ENCODE measurements around the gene METTL16.
"Not testable (repeated sequence)": the region's sequence is repeated elsewhere in the genome, so short reads cannot be mapped to it uniquely, and the experiment has no call there.

Gene METTL16, protein sequence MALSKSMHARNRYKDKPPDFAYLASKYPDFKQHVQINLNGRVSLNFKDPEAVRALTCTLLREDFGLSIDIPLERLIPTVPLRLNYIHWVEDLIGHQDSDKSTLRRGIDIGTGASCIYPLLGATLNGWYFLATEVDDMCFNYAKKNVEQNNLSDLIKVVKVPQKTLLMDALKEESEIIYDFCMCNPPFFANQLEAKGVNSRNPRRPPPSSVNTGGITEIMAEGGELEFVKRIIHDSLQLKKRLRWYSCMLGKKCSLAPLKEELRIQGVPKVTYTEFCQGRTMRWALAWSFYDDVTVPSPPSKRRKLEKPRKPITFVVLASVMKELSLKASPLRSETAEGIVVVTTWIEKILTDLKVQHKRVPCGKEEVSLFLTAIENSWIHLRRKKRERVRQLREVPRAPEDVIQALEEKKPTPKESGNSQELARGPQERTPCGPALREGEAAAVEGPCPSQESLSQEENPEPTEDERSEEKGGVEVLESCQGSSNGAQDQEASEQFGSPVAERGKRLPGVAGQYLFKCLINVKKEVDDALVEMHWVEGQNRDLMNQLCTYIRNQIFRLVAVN

DNA sequence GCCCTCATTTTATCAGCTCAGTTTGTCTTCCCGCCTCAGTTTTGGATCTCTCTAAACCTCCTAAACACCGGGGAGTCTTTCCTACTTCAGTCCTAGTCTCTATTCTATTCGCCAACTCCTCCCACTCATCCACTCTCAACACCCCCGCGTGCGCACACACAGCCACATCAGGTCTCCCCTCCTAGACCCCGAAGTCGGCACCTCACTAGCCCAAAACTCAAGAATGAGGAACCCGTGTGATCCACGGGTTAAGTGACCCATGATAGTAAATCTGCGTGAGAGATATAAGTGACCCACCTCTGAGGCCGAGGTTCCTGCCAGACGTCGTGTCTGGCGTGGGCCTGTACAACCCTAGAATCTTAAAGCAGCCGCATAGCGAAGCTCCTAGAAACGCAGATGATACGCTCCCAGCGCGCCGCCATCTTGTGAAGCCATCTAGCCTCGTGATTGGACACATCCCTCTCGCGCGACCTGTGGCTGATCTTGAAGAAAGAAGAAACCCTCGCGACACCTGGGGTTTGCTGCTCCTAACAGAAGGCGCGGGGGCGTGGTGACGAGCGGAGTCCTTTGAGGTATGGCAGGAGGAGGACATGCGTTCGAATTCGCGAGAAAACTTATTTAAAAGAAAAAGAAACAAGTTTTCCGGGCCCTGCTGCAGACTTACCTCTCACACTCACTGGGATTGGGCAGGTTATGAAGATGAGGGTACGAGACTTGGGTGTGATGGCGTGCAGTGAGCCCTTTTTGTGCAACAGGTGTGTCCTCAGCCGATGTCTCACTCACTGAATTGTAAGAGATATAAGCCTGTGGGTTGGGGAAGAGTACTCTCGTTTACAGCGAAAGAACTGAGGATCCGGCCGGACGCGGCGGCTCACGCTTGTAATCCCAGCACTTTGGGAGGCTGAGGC is at the start of gene METTL16:
Gene METTL16 (minus strand): TSS at position 427 of the 908 bp plus-strand sequence. CDS start 9,557 bp downstream, outside the sequence.
- intact Hi-C loops (cut with DNase I): loop anchor here (10.0 kb wide), 1 partner anchor 83 kb away; the partner anchor contains the start of gene PAFAH1B1
- peak; percentile 90 to 100 (median 96) for DNase-seq

DNA sequence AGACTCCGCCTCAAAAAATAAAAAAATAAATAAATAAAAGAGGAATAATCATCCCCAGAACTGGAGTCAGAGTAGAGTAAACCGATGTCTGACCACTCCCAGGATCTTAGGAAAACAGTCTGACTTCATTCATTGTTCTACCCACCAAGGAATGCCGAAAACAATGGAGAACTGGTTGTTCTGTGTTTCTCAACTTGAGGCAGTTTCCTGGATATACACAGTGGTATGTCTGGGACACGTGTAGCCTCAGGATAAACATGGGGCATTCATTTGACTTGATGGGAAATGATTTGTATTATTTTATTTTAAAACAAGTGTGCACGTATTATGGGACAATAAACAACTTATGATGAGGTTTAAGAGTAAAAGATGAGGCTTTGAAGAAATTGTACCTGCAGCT is 49.0 kb upstream of the METTL16 start:
- intact Hi-C loops (cut with DNase I): no loop called here
- DNase-seq: no peak

DNA sequence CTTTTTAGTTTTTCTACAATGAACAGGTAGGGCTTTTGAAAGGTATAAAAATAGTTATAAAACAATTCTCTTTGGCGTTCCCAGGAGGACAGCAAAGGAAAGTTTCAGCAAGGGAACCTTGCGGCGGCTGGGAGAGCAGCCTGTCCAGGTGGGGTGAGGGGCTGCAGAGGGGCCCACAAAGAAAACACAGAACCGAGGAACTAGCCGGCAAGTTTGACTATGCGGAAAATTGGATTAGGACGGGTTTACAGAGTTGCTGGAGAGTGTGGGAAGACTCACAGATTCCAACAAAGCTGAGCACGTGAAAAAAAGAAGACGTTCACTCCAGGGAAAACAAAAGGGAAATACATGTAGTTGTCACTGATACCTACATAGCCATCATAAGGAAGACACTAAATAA is 40.2 kb upstream of the METTL16 start:
- intact Hi-C loops (cut with DNase I): no loop called here
- no peak for DNase-seq

DNA sequence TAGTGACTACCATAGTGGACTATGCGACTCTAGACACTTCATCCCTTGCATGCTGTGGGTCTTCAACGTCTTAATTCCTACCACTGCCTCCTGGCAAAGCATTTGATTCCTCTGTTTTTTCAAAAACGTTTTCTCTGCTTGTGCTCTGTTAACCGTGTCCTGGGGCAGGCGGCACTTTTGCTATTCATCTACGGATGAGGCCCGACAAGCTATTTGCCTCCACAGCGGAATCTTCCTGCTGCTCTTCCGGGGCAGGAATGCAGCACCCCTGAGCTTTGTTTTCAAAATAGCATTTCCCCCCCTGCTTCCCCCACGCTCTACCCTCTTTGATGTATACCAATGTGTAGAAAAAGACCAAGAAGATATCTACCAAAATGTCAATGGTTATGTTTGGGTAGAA is 39.8 kb upstream of the METTL16 start:
- DNase-seq: no peak

DNA sequence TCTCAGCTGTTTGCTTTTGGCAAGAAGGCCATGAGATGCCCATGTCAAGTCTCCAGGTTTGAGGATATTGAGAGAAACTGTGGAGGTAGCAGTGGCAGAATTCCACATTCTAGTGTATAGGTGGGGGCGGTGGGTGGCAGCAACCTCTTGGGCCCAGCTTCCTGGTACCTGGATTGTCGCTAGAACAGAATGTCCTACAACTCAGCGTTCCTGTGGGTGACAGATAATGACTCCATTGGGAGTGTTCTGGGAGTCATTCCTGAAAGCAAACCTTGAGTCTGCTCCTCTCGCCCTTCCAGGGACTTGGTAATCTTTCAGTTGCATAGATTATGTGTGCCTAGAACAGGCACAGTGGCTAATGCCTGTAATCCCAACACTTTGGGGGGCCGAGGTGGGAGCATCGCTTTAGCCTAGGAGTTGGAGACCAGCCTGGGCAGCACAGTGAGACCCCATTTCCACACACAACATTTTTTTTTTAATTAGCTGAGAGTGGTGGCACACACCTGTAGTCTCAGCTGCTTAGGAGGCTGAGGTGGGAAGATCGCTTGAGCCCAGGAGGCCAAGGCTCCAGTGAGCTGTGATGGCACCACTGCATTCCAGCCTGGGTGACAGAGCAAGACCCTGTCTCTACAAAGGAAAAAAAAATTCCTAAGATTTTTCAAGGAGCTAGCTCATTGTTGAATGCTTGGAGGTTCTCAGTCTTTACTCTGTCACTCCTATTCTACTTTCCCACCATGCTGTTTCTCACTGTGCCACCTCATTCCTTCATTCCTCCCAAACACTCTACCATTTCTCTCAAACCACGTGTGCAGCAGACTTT is 37.9 kb upstream of the METTL16 start:
- intact Hi-C loops (cut with DNase I): no loop called here
- DNase-seq: no peak

More for the DNA sequence above, 39.8 kb upstream of the METTL16 start:
- intact Hi-C loops (cut with DNase I): no loop called here

DNA sequence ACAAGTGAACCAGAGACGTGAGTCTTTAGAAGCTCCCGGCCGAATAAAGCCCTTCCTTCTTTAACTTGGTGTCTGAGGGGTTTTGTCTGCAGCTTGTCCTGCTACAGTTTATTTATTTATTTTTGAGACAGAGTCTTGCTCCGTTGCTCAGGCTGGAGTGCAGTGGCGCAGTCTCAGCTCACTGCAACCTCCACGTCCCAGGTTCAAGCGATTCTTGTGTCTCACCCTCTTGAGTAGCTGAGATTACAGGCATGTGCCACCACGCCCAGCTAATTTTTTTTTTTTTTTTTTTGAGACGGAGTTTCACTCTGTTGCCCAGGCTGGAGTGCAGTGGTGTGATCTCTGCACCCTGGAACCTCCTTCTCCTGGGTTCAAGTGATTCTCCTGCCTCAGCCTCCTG is 36.3 kb upstream of the METTL16 start:
- intact Hi-C loops (cut with DNase I): not testable (repeated sequence)

DNA sequence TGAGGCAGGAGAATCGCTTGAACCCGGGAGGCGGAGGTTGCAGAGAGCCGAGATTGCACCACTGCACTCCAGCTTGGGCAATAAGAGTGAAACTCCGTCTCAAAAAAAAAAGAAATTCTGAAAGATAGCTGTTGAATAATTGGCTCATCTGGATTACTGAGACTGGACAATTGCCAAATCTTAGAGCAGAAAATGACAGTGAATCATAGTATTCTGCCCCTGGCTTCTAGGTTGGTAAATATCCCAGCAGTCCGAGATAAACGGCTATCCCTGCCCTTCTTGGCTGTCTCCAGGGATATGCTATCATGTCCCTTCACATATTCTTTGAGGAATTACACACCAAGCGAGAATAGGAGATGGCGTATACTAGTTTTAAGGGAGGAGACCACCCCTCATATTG is 35.5 kb upstream of the METTL16 start:
- intact Hi-C loops (cut with DNase I): no loop called here
- DNase-seq: no peak

More for the DNA sequence above, 36.3 kb upstream of the METTL16 start:
- not testable (repeated sequence) for DNase-seq

DNA sequence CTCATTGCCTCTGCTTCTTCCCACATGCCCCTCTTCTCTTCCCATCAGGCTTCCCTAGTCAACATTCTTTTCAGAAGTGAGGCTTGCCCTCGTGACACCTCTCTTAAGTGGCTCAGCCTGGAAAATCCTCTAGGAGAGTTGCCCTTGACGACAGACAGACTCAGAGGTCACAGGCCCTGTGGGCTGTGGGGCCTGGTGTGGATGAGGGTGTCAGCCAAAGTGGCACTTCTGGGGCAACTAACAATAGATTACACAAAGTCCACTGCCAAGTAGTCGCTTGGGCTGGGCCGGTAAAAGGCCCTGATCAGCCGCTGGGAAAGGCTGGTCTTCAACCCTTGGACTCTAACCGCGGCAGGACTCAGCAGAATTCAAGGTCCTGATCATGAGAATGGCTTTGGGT is 33.7 kb upstream of the METTL16 start:
- intact Hi-C loops (cut with DNase I): no loop called here
- no peak for DNase-seq

DNA sequence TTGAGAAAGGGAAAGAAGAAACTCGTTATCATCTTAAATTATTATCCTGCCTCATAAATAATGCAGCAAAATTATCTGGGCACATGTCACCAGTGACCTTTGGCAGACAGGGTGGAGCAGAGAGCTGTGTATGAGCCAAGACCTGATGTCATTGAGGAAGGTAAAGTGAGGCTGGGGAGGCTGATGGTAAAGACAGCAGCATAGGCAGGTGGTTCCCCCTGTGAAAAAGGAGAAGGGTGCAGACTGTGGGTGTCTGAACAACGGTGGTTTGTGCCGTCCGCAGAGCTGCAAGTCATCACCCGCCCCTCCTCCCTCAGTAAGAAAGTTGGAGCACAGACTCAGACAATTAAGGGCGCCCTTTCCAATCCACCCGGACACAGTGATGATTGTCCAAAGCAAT is 30.8 kb upstream of the METTL16 start:
- intact Hi-C loops (cut with DNase I): no loop called here
- peak in 33 of 42 donors; percentile 6 to 79 (median 31) for DNase-seq

DNA sequence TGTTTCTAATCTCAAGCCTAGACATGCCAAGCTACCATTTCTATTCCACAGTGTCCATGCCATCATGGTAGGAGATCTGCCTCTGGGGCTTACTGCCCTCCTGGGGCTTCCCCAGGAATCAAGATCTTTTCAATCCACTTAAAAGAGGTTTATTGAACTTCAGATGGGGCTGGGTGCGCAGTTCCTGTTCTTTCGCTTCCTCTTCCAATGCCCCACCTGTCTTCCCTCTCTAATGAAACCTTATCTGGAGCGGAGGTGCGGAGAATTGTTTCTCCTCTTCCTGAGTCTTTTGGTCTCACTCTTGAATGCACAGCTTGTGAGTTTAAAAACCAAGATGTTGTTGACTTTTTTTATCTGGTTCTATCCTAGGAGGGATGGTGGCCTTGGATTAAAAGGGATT is 30.4 kb upstream of the METTL16 start:
- no peak for DNase-seq
- intact Hi-C loops (cut with DNase I): no loop called here

DNA sequence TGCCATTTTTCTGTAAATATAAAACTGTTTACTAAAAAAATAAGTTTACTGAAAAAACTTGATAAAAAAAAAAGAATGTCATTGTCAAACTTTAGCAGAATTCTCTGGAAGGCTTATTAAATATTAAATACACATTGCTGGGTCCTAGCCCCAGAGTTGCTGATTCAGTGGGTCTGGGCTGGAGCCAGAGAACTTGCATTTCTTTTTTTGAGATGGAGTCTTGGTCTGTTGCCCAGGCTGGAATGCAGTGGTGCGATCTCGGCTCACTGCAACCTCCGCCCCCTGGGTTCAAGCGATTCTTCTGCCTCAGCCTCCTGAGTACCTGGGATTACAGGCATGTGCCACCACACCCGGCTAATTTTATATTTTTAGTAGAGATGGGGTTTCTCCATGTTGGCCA is 25.9 kb upstream of the METTL16 start:
- intact Hi-C loops (cut with DNase I): not testable (repeated sequence)
- DNase-seq: peak in 5 of 42 donors; percentile 6 to 52 (median 21)

DNA sequence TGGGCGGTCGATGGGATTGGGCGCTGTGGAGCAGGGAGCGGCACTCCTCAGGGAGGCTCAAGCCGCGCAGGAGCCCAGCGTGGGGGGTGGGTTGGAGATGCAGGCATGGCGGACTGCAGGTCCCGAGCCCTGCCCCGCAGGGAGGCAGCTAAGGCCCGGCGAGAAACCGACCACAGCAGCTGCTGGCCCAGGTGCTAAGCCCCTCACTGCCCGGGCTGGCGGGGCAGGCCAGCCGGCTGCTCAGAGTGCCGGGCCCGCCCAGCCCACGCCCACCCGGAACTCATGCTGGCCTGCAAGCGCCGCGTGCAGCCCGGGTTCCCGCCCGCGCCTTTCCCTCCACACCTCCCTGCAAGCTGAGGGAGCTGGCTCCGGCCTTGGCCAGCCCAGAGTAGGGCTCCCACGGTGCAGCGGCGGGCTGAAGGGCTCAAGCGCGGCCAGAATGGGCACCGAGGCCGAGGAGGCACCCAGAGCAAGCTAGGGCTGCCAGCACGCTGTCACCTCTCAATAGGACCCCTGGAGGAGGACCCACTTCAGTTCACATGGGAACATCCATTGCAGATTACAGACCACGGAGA is 20.5 kb upstream of the METTL16 start:
- intact Hi-C loops (cut with DNase I): no loop called here
- DNase-seq: no peak

DNA sequence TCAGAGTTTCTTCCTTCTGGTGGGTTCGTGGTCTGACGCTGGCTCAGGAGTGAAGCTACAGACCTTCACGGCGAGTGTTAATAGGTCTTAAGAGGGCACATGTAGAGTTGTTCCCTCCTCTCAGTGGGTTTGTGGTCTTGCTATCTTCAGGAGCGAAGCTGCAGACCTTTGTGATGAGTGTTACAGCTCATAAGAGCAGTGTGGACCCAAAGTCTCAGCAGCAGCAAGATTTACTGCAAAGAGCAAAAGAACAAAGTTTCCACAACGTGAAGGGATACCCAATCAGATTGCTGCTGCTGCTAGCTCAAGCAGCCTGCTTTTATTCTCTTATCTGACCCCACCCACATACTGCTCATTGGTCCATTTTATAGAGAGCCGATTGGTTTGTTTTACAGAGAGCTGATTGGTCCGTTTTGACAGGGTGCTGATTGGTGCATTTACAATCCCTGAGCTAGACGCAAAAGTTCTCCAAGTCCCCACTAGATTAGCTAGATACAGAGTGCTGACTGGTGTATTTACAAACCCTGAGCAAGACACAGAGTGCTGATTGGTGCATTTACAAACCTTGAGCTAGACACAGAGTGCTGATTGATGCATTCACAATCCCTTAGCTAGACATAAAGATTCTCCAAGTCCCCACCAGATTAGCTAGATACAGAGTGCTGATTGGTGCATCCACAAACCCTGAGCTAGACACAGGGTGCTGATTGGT is 19.7 kb upstream of the METTL16 start:
- intact Hi-C loops (cut with DNase I); DNase-seq: not testable (repeated sequence)

DNA sequence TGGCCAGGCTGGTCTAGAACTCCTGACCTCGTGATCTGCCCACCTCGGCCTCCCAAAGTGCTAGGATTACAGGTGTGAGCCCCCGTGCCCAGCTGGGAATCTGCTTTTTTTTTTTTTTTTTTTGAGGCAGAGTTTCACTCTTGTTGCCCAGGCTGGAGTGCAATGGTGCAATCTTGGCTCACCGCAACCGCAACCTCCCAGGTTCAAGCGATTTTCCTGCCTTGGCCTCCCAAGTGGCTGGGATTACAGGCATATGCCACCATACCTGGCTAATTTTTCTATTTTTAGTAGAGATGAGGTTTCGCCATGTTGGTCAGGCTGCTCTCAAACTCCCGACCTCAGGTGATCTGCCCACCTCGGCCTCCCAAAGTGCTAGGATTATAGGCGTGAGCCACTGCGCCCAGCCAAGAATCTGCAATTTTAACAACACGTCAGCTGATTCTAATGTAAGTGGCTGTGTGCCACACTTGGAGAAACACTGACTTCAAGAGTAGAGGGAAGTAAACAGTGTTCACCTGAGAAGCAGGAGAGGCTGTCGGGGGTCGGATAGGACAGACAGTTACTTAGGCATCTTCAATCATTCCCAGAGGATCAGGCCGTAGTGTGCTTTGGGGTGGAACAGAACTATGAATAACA is 10.2 kb upstream of the METTL16 start:
- intact Hi-C loops (cut with DNase I); DNase-seq: not testable (repeated sequence)

DNA sequence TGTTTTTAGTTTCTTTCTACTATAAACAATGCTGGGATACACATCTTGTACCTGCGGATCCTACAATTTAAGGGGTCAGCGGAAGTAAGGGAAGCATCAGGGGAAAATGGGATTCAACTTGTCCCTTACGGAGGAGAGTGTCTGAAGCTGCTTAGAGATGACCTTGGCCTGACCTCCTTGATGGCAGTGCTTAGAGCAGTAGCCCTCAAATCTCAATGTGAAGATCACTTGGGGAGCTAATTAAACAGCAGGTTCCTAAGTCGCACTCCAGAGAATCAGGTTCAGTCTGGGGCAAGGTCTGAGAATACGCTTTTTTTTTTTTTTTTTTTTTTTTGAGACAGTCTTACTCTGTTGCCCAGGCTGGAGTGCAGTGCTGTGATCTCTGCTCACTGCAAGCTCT is 9.6 kb upstream of the METTL16 start:
- DNase-seq: no peak
- intact Hi-C loops (cut with DNase I): no loop called here

DNA sequence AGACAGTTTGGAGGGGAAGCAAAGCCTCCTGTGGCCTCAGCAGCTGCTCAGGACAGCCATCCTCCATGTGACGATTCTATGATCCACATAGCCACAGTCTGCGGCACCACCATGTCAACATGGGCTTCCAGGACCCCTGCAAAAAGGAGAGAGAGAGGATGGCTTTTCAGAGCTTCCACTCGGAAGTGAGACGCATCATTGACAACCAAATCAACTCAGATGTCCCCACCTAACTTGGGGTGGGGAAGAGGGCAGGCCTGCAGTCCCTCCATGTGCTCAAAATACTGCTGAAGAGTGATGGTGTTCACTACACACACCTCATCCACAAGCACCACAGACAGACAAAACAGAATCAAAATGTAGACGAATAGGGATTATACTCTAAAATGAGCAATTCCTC is 5.9 kb upstream of the METTL16 start:
- intact Hi-C loops (cut with DNase I): loop anchor here (10.0 kb wide), 1 partner anchor 77 kb away; the partner anchor contains the start of gene PAFAH1B1
- peak in 1 of 42 donors; percentile 7 for DNase-seq

DNA sequence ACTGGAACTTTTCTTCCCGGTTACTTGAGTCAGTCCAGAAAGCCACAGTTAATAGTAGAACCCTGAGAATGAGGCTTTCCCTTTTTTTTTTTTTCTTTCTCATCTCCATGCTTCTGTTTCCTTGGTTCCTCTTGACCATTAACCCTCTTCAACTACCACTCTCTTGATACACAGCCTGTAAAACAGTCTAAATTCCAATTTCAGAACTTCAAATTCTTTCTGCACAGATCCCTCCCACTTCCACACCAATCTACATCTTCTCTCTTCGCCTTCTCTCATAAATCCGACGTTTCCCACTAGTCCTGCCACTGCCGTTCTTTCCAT is 588 bp downstream of the METTL16 start:
- no peak for DNase-seq
- intact Hi-C loops (cut with DNase I): loop anchor here (10.0 kb wide), 1 partner anchor 84 kb away; the partner anchor contains the start of gene PAFAH1B1
